WTC11 (cell line): ENCODE results near the gene SLC5A9.

Source experiments
- ETV6 ChIP-seq: sonication (generic); formaldehyde crosslinking; IDR thresholded peaks from 2 replicates; pipeline ENCODE4 v1.8.1; 2022; ENCODE audit warnings: mild to moderate bottlenecking, missing genetic modification reagents
- FOXJ3 ChIP-seq: sonication (generic); formaldehyde crosslinking; IDR thresholded peaks from 2 replicates; pipeline ENCODE4 v1.9.0; 2021; ENCODE audit warnings: missing genetic modification reagents, mild to moderate bottlenecking, borderline replicate concordance
- FOXK1 ChIP-seq: sonication (generic); formaldehyde crosslinking; IDR thresholded peaks from 2 replicates; pipeline ENCODE4 v1.8.0; 2022; ENCODE audit warnings: mild to moderate bottlenecking, moderate library complexity, missing genetic modification reagents
- JAZF1 ChIP-seq: fragments of 250-450 bp; sonication (Bioruptor Pico); IDR thresholded peaks from 2 replicates; pipeline ENCODE4 v1.9.0; 2021; ENCODE audit warnings: moderate library complexity, mild to moderate bottlenecking, inconsistent platforms
- JUN ChIP-seq: sonication (generic); formaldehyde crosslinking; IDR thresholded peaks from 2 replicates; pipeline ENCODE4 v1.8.0; 2023; ENCODE audit warnings: mild to moderate bottlenecking, missing genetic modification reagents
- NR3C1 ChIP-seq: sonication (generic); formaldehyde crosslinking; conservative IDR thresholded peaks from 2 replicates; pipeline ENCODE4 v1.8.1; 2023; ENCODE audit warnings: low read depth, mild to moderate bottlenecking, missing genetic modification reagents
- TCF7 ChIP-seq: sonication (generic); formaldehyde crosslinking; IDR thresholded peaks from 2 replicates; pipeline ENCODE4 v1.8.0; 2022; ENCODE audit warnings: mild to moderate bottlenecking, low read depth, missing genetic modification reagents, moderate library complexity
- TP53 ChIP-seq: sonication (generic); formaldehyde crosslinking; IDR thresholded peaks from 2 replicates; pipeline ENCODE4 v1.8.1; 2023; ENCODE audit warnings: mild to moderate bottlenecking, missing genetic modification reagents
- ZNF121 ChIP-seq: sonication (generic); formaldehyde crosslinking; IDR thresholded peaks from 2 replicates; pipeline ENCODE4 v1.8.0; 2023; ENCODE audit warnings: missing genetic modification reagents
- ZNF416 ChIP-seq: fragments of 250-450 bp; sonication (Bioruptor Pico); IDR thresholded peaks from 2 replicates; pipeline ENCODE4 v1.9.0; 2021; ENCODE audit warnings: mild to moderate bottlenecking, inconsistent platforms
- TF ChIP-seq, protein P1 (sequence below): fragments of 200-600 bp; IDR thresholded peaks from 2 replicates; pipeline ENCODE4 v1.8.0; 2022; ENCODE audit warnings: antibody characterized with exemption
- TF ChIP-seq, protein P2 (sequence below): fragments of 250-450 bp; sonication (Bioruptor Pico); IDR thresholded peaks from 2 replicates; pipeline ENCODE4 v2.1.2; 2022; ENCODE audit warnings: mild to moderate bottlenecking, moderate library complexity
- TF ChIP-seq, protein P3 (sequence below): sonication (generic); formaldehyde crosslinking; IDR thresholded peaks from 2 replicates; pipeline ENCODE4 v1.8.0; 2022; ENCODE audit warnings: mild to moderate bottlenecking, missing genetic modification reagents
- TF ChIP-seq, protein P4 (sequence below): sonication (generic); formaldehyde crosslinking; IDR thresholded peaks from 2 replicates; pipeline ENCODE4 v1.8.0; 2022; ENCODE audit warnings: mild to moderate bottlenecking, missing genetic modification reagents

DNA sequence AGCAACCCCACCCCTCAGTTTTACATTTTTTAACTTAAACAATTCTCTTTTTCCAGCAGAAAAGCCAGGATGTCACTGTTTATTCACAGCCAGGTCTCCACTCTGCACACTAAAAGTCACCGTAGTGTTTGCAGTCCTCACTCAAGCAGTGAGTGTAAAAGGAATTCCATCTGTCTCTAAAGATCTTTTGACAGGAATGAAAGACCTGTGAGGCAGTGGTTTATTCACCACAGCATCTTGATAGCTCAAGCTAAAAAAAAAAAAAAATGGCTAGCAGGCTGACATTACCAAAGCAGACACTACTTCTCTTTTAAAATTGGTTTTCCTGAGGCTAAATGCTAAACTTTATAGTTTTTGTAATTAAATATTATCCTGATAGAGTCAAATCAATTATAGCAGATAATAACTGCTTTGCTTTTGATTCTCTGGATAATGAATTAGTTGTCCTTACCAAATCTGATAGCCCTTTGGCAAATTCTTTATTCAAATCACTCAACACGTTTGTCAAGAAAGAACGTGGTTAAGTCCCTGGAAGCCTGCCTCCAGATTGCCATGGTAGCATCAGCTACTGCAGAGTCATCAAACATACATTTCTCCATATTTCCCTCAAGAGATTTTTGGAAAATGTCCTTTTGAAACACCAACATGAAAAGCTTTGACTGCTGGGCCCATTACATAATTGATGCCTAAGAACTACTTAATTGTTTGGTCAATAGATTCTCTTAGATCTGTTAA lies 22.2 kb upstream of the SLC5A9 start:
- TF ChIP-seq, protein P1, sequence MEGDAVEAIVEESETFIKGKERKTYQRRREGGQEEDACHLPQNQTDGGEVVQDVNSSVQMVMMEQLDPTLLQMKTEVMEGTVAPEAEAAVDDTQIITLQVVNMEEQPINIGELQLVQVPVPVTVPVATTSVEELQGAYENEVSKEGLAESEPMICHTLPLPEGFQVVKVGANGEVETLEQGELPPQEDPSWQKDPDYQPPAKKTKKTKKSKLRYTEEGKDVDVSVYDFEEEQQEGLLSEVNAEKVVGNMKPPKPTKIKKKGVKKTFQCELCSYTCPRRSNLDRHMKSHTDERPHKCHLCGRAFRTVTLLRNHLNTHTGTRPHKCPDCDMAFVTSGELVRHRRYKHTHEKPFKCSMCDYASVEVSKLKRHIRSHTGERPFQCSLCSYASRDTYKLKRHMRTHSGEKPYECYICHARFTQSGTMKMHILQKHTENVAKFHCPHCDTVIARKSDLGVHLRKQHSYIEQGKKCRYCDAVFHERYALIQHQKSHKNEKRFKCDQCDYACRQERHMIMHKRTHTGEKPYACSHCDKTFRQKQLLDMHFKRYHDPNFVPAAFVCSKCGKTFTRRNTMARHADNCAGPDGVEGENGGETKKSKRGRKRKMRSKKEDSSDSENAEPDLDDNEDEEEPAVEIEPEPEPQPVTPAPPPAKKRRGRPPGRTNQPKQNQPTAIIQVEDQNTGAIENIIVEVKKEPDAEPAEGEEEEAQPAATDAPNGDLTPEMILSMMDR = no peak
- TF ChIP-seq JAZF1 (no peak), FOXK1 (CRISPR knock-in tag) (no peak), ETV6 (CRISPR knock-in tag) (no peak), ZNF121 (CRISPR knock-in tag) (no peak), NR3C1 (no peak), TP53 (CRISPR knock-in tag) (no peak), TCF7 (no peak), ZNF416 (CRISPR knock-in tag) (no peak), FOXJ3 (CRISPR knock-in tag) (no peak), JUN (CRISPR knock-in tag) (no peak)
- TF ChIP-seq, protein P2, sequence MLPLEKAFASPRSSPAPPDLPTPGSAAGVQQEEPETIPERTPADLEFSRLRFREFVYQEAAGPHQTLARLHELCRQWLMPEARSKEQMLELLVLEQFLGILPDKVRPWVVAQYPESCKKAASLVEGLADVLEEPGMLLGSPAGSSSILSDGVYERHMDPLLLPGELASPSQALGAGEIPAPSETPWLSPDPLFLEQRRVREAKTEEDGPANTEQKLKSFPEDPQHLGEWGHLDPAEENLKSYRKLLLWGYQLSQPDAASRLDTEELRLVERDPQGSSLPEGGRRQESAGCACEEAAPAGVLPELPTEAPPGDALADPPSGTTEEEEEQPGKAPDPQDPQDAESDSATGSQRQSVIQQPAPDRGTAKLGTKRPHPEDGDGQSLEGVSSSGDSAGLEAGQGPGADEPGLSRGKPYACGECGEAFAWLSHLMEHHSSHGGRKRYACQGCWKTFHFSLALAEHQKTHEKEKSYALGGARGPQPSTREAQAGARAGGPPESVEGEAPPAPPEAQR (CRISPR knock-in tag) = no peak
- TF ChIP-seq, protein P3, sequence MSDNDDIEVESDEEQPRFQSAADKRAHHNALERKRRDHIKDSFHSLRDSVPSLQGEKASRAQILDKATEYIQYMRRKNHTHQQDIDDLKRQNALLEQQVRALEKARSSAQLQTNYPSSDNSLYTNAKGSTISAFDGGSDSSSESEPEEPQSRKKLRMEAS (CRISPR knock-in tag) = no peak
- TF ChIP-seq, protein P4, sequence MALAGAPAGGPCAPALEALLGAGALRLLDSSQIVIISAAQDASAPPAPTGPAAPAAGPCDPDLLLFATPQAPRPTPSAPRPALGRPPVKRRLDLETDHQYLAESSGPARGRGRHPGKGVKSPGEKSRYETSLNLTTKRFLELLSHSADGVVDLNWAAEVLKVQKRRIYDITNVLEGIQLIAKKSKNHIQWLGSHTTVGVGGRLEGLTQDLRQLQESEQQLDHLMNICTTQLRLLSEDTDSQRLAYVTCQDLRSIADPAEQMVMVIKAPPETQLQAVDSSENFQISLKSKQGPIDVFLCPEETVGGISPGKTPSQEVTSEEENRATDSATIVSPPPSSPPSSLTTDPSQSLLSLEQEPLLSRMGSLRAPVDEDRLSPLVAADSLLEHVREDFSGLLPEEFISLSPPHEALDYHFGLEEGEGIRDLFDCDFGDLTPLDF (CRISPR knock-in tag) = no peak
